A549 (cell line): ENCODE measurements around the gene CALN1. TPM values are rescaled to one million over a fixed set of nuclear protein-coding genes. Genes with fewer than 3 reads are reported as not detected.

Experiments
- ATAC-seq, 2 experiments: fragments of 200-7000 bp in 1 of 2; fragments of >200 bp in 1 of 2; cut with Nextera tagmentation in 1 of 2; cut with Tn5 transposase in 1 of 2; 3 replicates each; pipeline versions ENCODE4 v1.8.0 to v1.9.1; 2018 to 2020; ENCODE audit warnings: mild to moderate bottlenecking in 1 of 2, moderate library complexity in 1 of 2
- CTCF ChIA-PET: fragments of 300-600 bp; sonication (Branson Sonifier 250); formaldehyde crosslinking; extraction: SDS; loops from one replicate; lab custom pipeline; 2021; ENCODE audit warnings: antibody characterized with exemption, inconsistent platforms; lab: Yijun Ruan, JAX
- POLR2A ChIA-PET: fragments of 350-600 bp; formaldehyde crosslinking; extraction: SDS; loops from one replicate; lab custom pipeline; 2021; ENCODE audit warnings: antibody characterized with exemption, inconsistent platforms; lab: Yijun Ruan, JAX
- DNase-seq, 2 experiments: peaks; one replicate each; pipeline versions ENCODE4 v3.0.0 to v3.0.0-alpha.2; 2011 to 2016; ENCODE audit warnings: low read depth in 1 of 2, low spot score in 1 of 2
- FAIRE-seq: peaks from 2 replicates; lab custom pipeline; 2011; peaks lifted over from hg19 to GRCh38; lab: Jason Lieb, UNC
- H3K27ac ChIP-seq, 2 experiments: fragments of >200 bp; sonication (Bioruptor Twin); formaldehyde crosslinking; 3 replicates each; pipeline ENCODE4 v1.5.1; 2016 to 2017
- H3K4me1 ChIP-seq: fragments of >200 bp; sonication (Bioruptor Twin); formaldehyde crosslinking; 3 replicates; pipeline ENCODE4 v1.6.1; 2016
- H3K4me2 ChIP-seq: fragments of >200 bp; sonication (Bioruptor Twin); formaldehyde crosslinking; 3 replicates; pipeline ENCODE4 v1.6.1; 2016
- H3K4me3 ChIP-seq: fragments of >200 bp; sonication (Bioruptor Twin); formaldehyde crosslinking; 3 replicates; pipeline ENCODE4 v1.5.1; 2016
- H3K9me3 ChIP-seq: fragments of >200 bp; sonication (Bioruptor Twin); formaldehyde crosslinking; 3 replicates; pipeline ENCODE4 v1.6.1; 2016
- BCL3 ChIP-seq: fragments of >200 bp; sonication (Bioruptor Twin); formaldehyde crosslinking; IDR thresholded peaks from 3 replicates; pipeline ENCODE4 v1.6.1; 2016
- CBX2 ChIP-seq: fragments of 200-600 bp; sonication (generic); IDR thresholded peaks from 2 replicates; pipeline ENCODE4 v1.6.1; 2016; ENCODE audit warnings: low read depth, mild to moderate bottlenecking, borderline replicate concordance
- CHD2 ChIP-seq: fragments of 150-350 bp; IDR thresholded peaks from 2 replicates; pipeline ENCODE4 v1.6.1; 2014; ENCODE audit warnings: low read length; ENCODE audit not compliant: partially characterized antibody
- CTCF ChIP-seq: fragments of >200 bp; sonication (Bioruptor Twin); formaldehyde crosslinking; IDR thresholded peaks from 3 replicates; pipeline ENCODE4 v1.5.1; 2016
- E2F6 ChIP-seq: IDR thresholded peaks from 2 replicates; pipeline ENCODE4 v1.6.1; 2012; ENCODE audit warnings: low read depth, borderline replicate concordance
- ELK1 ChIP-seq: fragments of 150-350 bp; IDR thresholded peaks from 2 replicates; pipeline ENCODE4 v1.6.1; 2014; ENCODE audit warnings: low read depth, mild to moderate bottlenecking, low read length
- EP300 ChIP-seq, 2 experiments: fragments of >200 bp; sonication (Bioruptor Twin); formaldehyde crosslinking; IDR thresholded peaks; 2 replicates in 1 of 2; 3 replicates in 1 of 2; pipeline ENCODE4 v1.6.1; 2016 to 2017
- HES2 ChIP-seq: fragments of >200 bp; sonication (Bioruptor Twin); formaldehyde crosslinking; IDR thresholded peaks from 2 replicates; pipeline ENCODE4 v1.6.1; 2016
- HOXB13 ChIP-seq: fragments of 250-450 bp; sonication (Bioruptor Pico); IDR thresholded peaks from 2 replicates; pipeline ENCODE4 v1.5.0; 2020; ENCODE audit warnings: low read depth, mild to moderate bottlenecking, moderate library complexity
- HOXB5 ChIP-seq: fragments of 250-450 bp; sonication (Bioruptor Pico); IDR thresholded peaks from 2 replicates; pipeline ENCODE4 v1.5.0; 2020; ENCODE audit warnings: mild to moderate bottlenecking, moderate library complexity
- JUN ChIP-seq, 2 experiments: fragments of >200 bp; sonication (Bioruptor Twin); formaldehyde crosslinking; IDR thresholded peaks; 2 replicates in 1 of 2; 3 replicates in 1 of 2; pipeline ENCODE4 v1.6.1; 2016 to 2017
- JUNB ChIP-seq: fragments of >200 bp; sonication (Bioruptor Twin); formaldehyde crosslinking; IDR thresholded peaks from 2 replicates; pipeline ENCODE4 v1.6.1; 2016
- MAFK ChIP-seq: fragments of 450-650 bp; IDR thresholded peaks from 2 replicates; pipeline ENCODE4 v1.6.1; 2014; ENCODE audit not compliant: partially characterized antibody
- PHF8 ChIP-seq: fragments of 200-600 bp; sonication (generic); IDR thresholded peaks from 2 replicates; pipeline ENCODE4 v1.6.1; 2016; ENCODE audit warnings: low read depth, mild to moderate bottlenecking, antibody characterized with exemption, moderate library complexity, borderline replicate concordance
- RCOR1 ChIP-seq: fragments of 150-350 bp; IDR thresholded peaks from 2 replicates; pipeline ENCODE4 v1.6.1; 2014; ENCODE audit warnings: antibody characterized with exemption, low read length, low read depth
- TP53 ChIP-seq: fragments of 250-450 bp; sonication (Bioruptor Pico); IDR thresholded peaks from 2 replicates; pipeline ENCODE4 v1.5.0; 2021; ENCODE audit warnings: mild to moderate bottlenecking, moderate library complexity
- USF2 ChIP-seq: fragments of 450-650 bp; IDR thresholded peaks from 2 replicates; pipeline ENCODE4 v1.6.1; 2014; ENCODE audit warnings: antibody characterized with exemption
- WGBS: methylation state at CpG from one replicate; pipeline ENCODE4 v1.1.6; 2017; ENCODE audit errors: missing lambda C conversion rate; 5-methylcytosine and 5-hydroxymethylcytosine counted together
- polyA plus RNA-seq, 4 experiments: library from polyadenylated mRNA; depleted of rRNA in 3 of 4; stranded (reverse); fragments of >200 nt; fragmentation: RNase III in 1 of 4; extraction: RNeasy Plus Mini Kit Qiagen cat#74134 plus additional on column Dnase treatment in 1 of 4; gene quantifications; 2 replicates in 3 of 4; 3 replicates in 1 of 4; pipeline ENCODE4 v1.2.3, GENCODE V29; 2011 to 2017

Gene CALN1
- polyA plus RNA-seq, 2 of the 4 experiments (the other 2 are of a cell fraction) = not detected

GRCh38 chr7:72447465-72448204 lies 35.5 kb upstream of the CALN1 start (continued):
- TF ChIP-seq CTCF (no peak), CHD2 (no peak)
- TF ChIP-seq, all 56 proteins: peak for 0

- ATAC-seq = peak in 1 of 2 experiments; percentile 19; a peak in 1 of 6 replicates
- 8% methylated on average over 19 of the region's 20 CpGs for WGBS
- CTCF ChIA-PET = interaction anchor here (0.6 kb wide), 1 partner anchor 13 kb away, joined by 3 read pairs; no protein-coding TSS in a partner anchor
- no peak for TF ChIP-seq RCOR1
- no peak for TF ChIP-seq TP53
- no peak for TF ChIP-seq EP300 (IDR thresholded peaks at IDR 0.05)
- TF ChIP-seq E2F6 = no peak
- TF ChIP-seq JUNB = no peak
- TF ChIP-seq JUN (IDR thresholded peaks at IDR 0.05) = no peak
- TF ChIP-seq BCL3 = no peak
- TF ChIP-seq HOXB13 (CRISPR knock-in tag) = no peak
- TF ChIP-seq HOXB5 = no peak
- no peak for TF ChIP-seq HES2
- TF ChIP-seq, all 56 proteins: peak for 0
- H3K4me1 ChIP-seq = no peaks in the 10 kb centered on the region
- H3K27ac ChIP-seq = no peak overlapping the region
- H3K4me2 ChIP-seq = peak overlapping the region; percentile 43; the same call in 2 of the 3 replicates
- H3K4me3 ChIP-seq = no peak overlapping the region
- FAIRE-seq (no peak), DNase-seq (no peak)
- H3K9me3 ChIP-seq = no peaks in the 10 kb centered on the region
- POLR2A ChIA-PET = no interaction called here
Measured at GRCh38 chr7:72446591-72447462, 34.7 kb upstream of the CALN1 start.

- Histone ChIP-seq H3K4me1 (no peaks in the 10 kb centered on the region), H3K27ac (no peak overlapping the region), H3K4me2 (no peak overlapping the region), H3K4me3 (no peak overlapping the region), H3K9me3 (no peaks in the 10 kb centered on the region)
- ChIA-PET CTCF (interaction anchor here (0.6 kb wide), 1 partner anchor 14 kb away, joined by 3 read pairs; no protein-coding TSS in a partner anchor), POLR2A (no interaction called here)
- TF ChIP-seq CTCF (no peak), BCL3 (no peak), PHF8 (no peak), USF2 (no peak), MAFK (no peak), CBX2 (no peak), ELK1 (no peak)
- no peak for ATAC-seq
- no peak for FAIRE-seq
- 41% methylated on average over 6 of the region's 7 CpGs for WGBS
- DNase-seq = no peak
Measured at GRCh38 chr7:72446131-72446530, 34.0 kb upstream of the CALN1 start.
